K562 (cell line): ENCODE results near the gene AGPAT1. TPM values are rescaled to one million over a fixed set of nuclear protein-coding genes. Genes with fewer than 3 reads are reported as not detected.

Experiments
- DEAF1 ChIP-seq: fragments of 450-650 bp; formaldehyde crosslinking; IDR thresholded peaks from 2 replicates; pipeline ENCODE4 v1.4.0; 2020; ENCODE audit warnings: mild to moderate bottlenecking, moderate library complexity
- E2F8 ChIP-seq: fragments of 450-650 bp; IDR thresholded peaks from 2 replicates; pipeline ENCODE4 v1.7.1; 2018; ENCODE audit warnings: mild to moderate bottlenecking, low read depth; ENCODE audit not compliant: partially characterized antibody
- HBP1 ChIP-seq: fragments of 450-650 bp; formaldehyde crosslinking; IDR thresholded peaks from 2 replicates; pipeline ENCODE4 v1.4.0; 2022; ENCODE audit warnings: missing genetic modification characterization
- HDGF ChIP-seq: fragments of 450-650 bp; IDR thresholded peaks from 2 replicates; pipeline ENCODE4 v1.6.1; 2016
- HINFP ChIP-seq: fragments of 450-650 bp; conservative IDR thresholded peaks from 2 replicates; pipeline ENCODE4 v1.6.1; 2016; ENCODE audit warnings: missing genetic modification characterization, low read depth, mild to moderate bottlenecking, control low read depth, missing compliant biosample characterization
- HMG20A ChIP-seq: fragments of 450-650 bp; formaldehyde crosslinking; conservative IDR thresholded peaks from 2 replicates; pipeline ENCODE4 v1.4.0; 2020; ENCODE audit warnings: mild to moderate bottlenecking, mixed read lengths
- MBD2 ChIP-seq: sonication (generic); IDR thresholded peaks from 2 replicates; pipeline ENCODE4 v1.6.1; 2016; ENCODE audit warnings: low read depth, borderline replicate concordance
- MTA2 ChIP-seq: fragments of 450-650 bp; IDR thresholded peaks from 2 replicates; pipeline ENCODE4 v1.6.1; 2016; ENCODE audit warnings: low read depth
- SETDB1 ChIP-seq: IDR thresholded peaks from one replicate; pipeline ENCODE4 v1.6.1; 2012; ENCODE audit warnings: low read length, control low read depth, inconsistent platforms
- SNAPC5 ChIP-seq: fragments of 250-450 bp; sonication (Bioruptor Pico); IDR thresholded peaks from 2 replicates; pipeline ENCODE4 v1.8.0; 2021; ENCODE audit warnings: moderate library complexity, mild to moderate bottlenecking, inconsistent platforms
- TAL1 ChIP-seq: fragments of 450-650 bp; IDR thresholded peaks from 2 replicates; pipeline ENCODE4 v1.6.1; 2016; ENCODE audit warnings: mild to moderate bottlenecking
- ZNF512 ChIP-seq: IDR thresholded peaks from 2 replicates; pipeline ENCODE4 v1.6.1; 2016; ENCODE audit warnings: missing genetic modification characterization, missing compliant biosample characterization
- ZSCAN32 ChIP-seq: fragments of 450-650 bp; formaldehyde crosslinking; IDR thresholded peaks from 2 replicates; pipeline ENCODE4 v1.4.0; 2020; ENCODE audit warnings: mild to moderate bottlenecking, moderate library complexity
- polyA plus RNA-seq, 8 experiments: library from polyadenylated mRNA; depleted of rRNA in 4 of 8; stranded (reverse) in 5 of 8; unstranded in 3 of 8; fragments of >200 nt; fragmentation: Nextera tagmentation in 2 of 8; fragmentation: Illumina TruSeq in 1 of 8; extraction: Ambion mirVana in 2 of 8; extraction: Trizol in 1 of 8; gene quantifications; 2 replicates each; pipeline versions ENCODE4 v1.2.1 to v1.2.3, GENCODE V29; 2011 to 2014; ENCODE audit warnings: inconsistent platforms in 1 of 8, missing spikeins in 1 of 8
- total RNA-seq, 7 experiments: library from RNA; depleted of rRNA in 6 of 7; stranded (reverse); fragments of >200 nt in 6 of 7; fragmentation: Illumina TruSeq in 2 of 7; extraction: Trizol in 2 of 7; gene quantifications; 2 replicates each; pipeline versions ENCODE4 v1.2.1 to v1.2.3, GENCODE V29; 2011 to 2021; ENCODE audit warnings: low replicate concordance in 1 of 7

The AGPAT1 gene
- total and polyA plus RNA-seq, 9 of the 15 experiments (the other 6 are each of a cell fraction or from before 2014, with no cell fraction given), result 37.9 to 176 (median 69.4) TPM

GRCh38 chr6:32215617-32216016 lies 39.7 kb upstream of the AGPAT1 start (continued):
- TF ChIP-seq SNAPC5 (CRISPR knock-in tag), result no peak
- no peak for TF ChIP-seq DEAF1
- no peak for TF ChIP-seq E2F8
- TF ChIP-seq TAL1, result 0 out of 2 replicates have a peak, but pooled peaks have one; percentile 11
- TF ChIP-seq SETDB1, result no peak
- TF ChIP-seq MBD2, result no peak
- no peak for TF ChIP-seq HINFP (tag)
- no peak for TF ChIP-seq ZSCAN32
- TF ChIP-seq HDGF, result peak; percentile 84; the same call in 1 of the 2 replicates
- peak; percentile 25; the same call in 1 of the 2 replicates for TF ChIP-seq MTA2
- peak; percentile 74 for TF ChIP-seq HBP1 (CRISPR knock-in tag)
- no peak for TF ChIP-seq HMG20A (CRISPR knock-in tag)
- TF ChIP-seq ZNF512 (tag), result peak; percentile 88
